ENCODE data around the gene WNT5A.

The WNT5A gene

GRCh38 chr3:55446850-55447249 lies 40.3 kb downstream of the WNT5A start:
- no peak for DNase-seq (ENCODE audit: low spot score)

GRCh38 chr3:55445551-55445950 lies 41.6 kb downstream of the WNT5A start:
- no peak for DNase-seq (ENCODE audit: low spot score)

GRCh38 chr3:55443346-55443745 lies 43.8 kb downstream of the WNT5A start:
- DNase-seq (ENCODE audit: low spot score): no peak

DNA sequence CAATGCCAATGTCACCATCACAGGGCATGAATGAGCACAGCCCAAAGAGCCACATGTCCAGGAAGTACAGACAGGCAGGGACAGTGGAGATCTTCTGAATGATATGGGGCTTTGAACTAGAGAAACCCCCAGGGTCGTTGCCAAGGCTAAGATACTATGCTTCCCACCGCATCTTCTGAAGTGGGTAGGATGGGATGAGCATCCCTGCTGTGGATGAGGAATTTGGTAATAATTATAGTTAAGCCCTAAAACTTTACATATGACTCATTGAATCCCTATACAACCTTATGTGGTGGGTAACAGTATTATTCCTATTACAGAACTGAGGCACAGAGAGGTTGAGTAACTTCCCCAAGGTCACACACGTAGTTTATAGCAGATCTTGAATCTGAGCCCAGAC lies 44.2 kb downstream of the WNT5A start:
- DNase-seq (ENCODE audit: low spot score): no peak

- DNase-seq (ENCODE audit: low spot score): no peak
Observed at GRCh38 chr3:55441499-55441898, 45.6 kb downstream of the WNT5A start.

GRCh38 chr3:55440104-55440708 lies 46.9 kb downstream of the WNT5A start:
- no peak for DNase-seq (ENCODE audit: low spot score)

- DNase-seq (ENCODE audit: low spot score): no peak
Observed at GRCh38 chr3:55439657-55440056, 47.4 kb downstream of the WNT5A start.

- no peak for DNase-seq (ENCODE audit: low spot score)
Observed at GRCh38 chr3:55436644-55437043, 50.5 kb downstream of the WNT5A start.

DNA sequence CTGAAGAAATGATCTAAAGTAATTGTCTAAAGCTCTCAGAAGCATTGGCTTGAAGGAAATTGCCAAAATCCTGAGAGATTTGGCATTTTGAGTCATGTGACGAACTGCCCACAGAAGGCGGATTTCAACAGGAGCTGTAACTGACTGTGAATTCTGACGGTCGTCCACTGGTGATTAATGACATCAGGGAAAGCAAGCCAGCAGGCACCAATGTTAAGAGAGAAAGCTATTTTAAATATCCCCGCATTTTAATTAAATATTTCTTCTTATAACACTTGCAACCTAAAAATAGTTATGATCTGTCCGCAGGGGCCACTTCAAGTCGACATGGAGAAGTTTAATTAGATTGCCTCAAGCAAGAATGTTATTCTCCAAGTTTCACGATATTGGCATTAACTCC lies 51.6 kb downstream of the WNT5A start:
- DNase-seq (ENCODE audit: low spot score): no peak

GRCh38 chr3:55434789-55435188 lies 52.3 kb downstream of the WNT5A start:
- no peak for DNase-seq (ENCODE audit: low spot score)

- DNase-seq (ENCODE audit: low spot score): no peak
Observed at GRCh38 chr3:55431041-55431440, 56.1 kb downstream of the WNT5A start.

GRCh38 chr3:55427739-55428138 lies 59.4 kb downstream of the WNT5A start:
- DNase-seq (ENCODE audit: low spot score): no peak

DNA sequence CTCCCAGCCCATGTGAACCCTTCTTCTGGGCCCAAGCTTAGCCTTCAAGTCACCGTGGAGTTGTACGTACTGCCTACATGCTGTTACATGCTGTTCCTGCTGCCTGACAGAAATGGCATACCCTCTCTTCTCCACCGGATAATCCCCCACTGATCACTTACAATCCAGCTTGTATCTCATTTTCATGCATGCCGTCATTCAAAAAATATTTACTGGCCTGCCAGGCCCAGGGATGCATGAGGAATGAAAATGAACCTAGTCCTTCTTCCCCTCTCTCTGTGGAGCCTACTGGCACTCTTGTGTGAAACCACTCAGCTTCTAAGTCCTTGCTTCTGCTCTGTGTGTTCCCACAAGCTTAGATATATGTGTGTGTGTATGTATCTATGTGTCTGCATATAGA lies 60.6 kb downstream of the WNT5A start:
- DNase-seq (ENCODE audit: low spot score): no peak

DNA sequence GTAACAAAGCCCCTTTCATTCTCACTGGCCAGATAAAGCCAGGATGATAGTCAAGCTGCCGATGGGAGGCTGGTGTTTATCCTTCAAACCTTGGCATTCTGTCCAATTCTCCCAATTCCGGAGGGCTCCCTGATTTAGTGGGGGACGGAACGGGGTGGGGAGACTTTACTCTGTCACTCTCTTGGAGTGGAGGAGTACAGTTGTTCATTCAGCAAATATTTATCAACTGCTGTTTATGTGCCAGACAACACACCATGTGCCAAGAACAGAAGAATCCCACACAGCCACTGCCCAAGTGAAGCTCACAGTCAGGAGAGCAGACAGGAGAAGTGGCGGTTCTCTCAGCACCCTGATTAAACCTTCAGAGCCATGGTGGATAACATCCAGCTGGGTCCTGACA lies 63.3 kb downstream of the WNT5A start:
- no peak for DNase-seq (ENCODE audit: low spot score)

GRCh38 chr3:55417211-55417610 lies 69.9 kb downstream of the WNT5A start:
- DNase-seq (ENCODE audit: low spot score): no peak

- DNase-seq (ENCODE audit: low spot score): peak; percentile 1
Observed at GRCh38 chr3:55416331-55416821, 70.7 kb downstream of the WNT5A start.
